SK-N-SH treated with all-trans-retinoic acid at 6 μM for 48 hours (cell line): ENCODE measurements around the gene TFCP2.

ENCODE experiments used
- OSR1 ChIP-seq: fragments of 250-450 bp; sonication (Bioruptor Pico); IDR thresholded peaks from 2 replicates; pipeline ENCODE4 v1.8.0; 2022; ENCODE audit warnings: moderate library complexity, mild to moderate bottlenecking, inconsistent platforms
- ZC3H10 ChIP-seq: fragments of 250-450 bp; sonication (Bioruptor Pico); IDR thresholded peaks from 2 replicates; pipeline ENCODE4 v1.5.1; 2021; ENCODE audit warnings: mild to moderate bottlenecking, moderate library complexity
- ZNF70 ChIP-seq: fragments of 450-650 bp; formaldehyde crosslinking; IDR thresholded peaks from 2 replicates; pipeline ENCODE4 v1.5.0; 2020; ENCODE audit warnings: mild to moderate bottlenecking, moderate library complexity

DNA sequence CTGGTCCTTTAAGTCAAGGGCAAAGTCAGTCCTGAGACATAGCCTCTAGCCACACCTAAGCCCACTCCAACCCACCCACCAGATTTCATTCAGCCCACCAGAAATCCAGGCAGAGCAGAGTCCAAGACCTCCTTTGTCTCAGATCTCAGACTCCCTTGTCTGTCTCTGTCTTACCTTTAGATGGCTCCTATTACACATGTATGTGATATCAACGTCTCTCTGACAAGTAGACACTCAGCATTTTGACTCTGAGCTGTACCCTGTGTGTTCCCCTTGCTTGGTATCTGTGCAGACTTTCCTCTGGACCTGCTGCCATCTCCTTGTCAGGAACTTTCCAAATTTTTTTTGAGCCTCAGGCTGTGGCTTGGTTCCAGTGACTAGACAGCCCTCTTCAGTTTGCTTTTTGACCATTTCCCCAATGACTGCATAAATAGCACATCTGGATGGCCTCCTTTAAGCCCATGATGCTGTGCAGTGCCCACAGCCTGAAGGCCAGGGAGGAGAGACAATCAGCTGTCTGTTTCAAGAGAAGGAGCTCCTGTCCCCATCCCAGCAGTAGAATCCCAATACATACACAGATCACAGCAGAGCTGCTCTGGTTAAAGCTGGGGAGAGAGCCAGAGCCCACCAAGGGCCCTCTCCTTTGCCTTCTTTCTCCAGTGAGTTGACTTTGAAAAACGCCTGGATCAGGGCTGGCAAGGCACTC, 37.9 kb upstream of the TFCP2 start:
- TF ChIP-seq ZC3H10 (CRISPR knock-in tag), result no peak
- no peak for TF ChIP-seq OSR1
- TF ChIP-seq ZNF70 (CRISPR knock-in tag), result no peak
